HG02884 (cell line): Measurements from ENCODE around the gene SLC7A14.
A peak's percentile ranks its signal among the peaks of the same experiment; 100 is the strongest.

Experiments used
- ATAC-seq: cut with Tn5 transposase; IDR thresholded peaks from one replicate; pipeline ENCODE4 v1.9.1; 2021; ENCODE audit warnings: mild to moderate bottlenecking, moderate library complexity; ENCODE audit not compliant: unreplicated experiment

SLC7A14 gene

DNA sequence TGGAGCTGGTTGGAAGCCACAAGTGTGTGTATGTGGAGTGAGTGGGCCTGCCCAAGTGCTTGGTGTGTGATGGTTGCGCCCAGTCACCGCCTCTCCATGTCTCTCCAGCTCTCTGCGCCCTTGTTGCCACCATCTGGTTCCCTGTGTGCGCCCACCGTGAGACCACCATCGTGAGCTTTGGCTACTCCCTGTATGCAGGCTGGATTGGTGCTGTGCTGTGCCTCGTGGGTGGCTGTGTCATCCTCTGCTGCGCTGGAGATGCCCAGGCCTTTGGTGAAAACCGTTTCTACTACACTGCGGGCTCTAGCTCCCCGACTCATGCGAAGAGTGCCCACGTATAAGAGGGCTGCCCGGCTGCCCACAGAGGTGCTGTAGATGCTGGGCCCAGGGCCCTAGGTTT, 153.5 kb downstream of the SLC7A14 start:
- ATAC-seq = no peak

DNA sequence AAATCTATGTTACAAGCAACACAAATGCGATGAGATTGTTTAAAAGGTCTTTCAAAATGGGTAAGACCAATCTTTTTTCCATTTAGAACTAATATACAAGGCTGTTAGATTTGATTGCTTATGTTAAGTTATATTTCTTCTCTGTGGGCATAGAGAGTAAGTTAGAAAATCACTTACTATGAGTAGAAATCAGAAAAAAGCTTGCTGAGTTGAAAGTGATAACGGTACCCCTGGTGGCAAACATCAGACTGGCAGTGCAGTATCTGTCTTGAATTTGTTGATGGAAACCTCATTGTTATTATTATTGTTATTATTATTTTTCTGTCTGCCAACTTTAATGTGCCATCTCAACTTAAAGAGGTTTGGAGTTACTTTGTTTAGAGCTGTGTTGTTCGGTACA, 154.8 kb downstream of the SLC7A14 start:
- no peak for ATAC-seq

DNA sequence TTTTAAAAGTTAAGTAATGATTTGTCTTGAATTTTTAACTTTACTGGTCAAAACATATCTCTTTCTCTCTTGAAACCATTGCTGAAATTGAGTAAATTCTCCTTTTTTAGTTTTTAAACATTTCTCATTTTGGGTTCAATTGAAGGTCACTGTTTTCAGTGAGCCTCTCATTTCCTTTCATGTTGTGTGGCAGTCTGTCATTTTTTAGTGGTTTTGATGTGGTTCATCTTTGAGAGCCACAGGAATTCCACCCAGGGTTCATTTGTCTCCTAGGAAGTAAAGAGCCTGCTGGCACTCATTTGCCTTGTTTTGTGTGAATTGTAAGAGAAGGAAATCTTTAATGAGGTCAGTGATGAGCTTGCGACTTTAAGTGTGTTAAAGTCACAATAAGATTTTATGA, 156.8 kb downstream of the SLC7A14 start:
- ATAC-seq = no peak

DNA sequence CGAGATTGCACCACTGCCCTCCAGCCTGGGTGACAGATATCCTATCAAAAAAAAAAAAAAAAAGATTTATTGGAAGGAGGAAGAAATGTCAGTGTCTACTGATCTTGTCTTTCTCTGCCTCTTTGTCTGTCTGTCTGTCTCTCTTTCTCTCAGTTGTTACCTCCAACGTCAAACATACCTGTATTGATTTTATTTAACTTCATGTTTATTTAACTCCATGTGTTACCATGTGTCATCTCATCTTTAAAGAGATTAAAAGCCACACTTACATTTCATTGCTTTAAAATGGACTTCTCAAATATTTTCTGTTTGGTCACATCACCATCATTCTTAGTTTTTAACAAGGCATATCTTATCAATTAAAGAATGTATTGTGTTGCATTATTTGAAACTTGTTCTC, 157.8 kb downstream of the SLC7A14 start:
- ATAC-seq = no peak

DNA sequence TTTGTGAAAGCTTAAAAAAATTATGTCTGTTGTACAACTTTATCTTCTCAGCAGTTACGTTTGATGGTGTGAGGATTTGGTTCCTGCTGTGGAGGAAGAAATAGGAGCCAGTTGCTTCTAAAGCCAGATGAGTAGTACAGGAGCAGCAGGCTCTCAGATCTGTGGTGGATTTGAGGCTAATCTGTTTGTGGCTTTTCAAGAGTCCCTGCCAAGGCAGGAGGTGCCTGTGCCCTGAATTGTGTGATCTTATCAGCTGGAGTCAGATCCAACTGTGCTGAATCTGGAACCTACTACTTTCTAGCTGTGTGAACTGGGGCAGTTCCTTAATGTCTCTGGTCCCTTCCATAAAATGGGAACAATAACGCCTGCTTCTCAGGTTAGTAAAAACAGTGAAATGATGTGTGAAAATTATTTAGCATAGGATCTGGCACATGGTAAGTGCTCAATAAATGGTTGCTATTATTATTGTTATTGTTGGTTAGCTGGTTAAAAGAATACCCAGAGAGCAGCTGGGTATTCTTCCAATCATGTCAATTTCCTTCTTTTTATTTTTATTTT, 159.6 kb downstream of the SLC7A14 start:
- no peak for ATAC-seq

DNA sequence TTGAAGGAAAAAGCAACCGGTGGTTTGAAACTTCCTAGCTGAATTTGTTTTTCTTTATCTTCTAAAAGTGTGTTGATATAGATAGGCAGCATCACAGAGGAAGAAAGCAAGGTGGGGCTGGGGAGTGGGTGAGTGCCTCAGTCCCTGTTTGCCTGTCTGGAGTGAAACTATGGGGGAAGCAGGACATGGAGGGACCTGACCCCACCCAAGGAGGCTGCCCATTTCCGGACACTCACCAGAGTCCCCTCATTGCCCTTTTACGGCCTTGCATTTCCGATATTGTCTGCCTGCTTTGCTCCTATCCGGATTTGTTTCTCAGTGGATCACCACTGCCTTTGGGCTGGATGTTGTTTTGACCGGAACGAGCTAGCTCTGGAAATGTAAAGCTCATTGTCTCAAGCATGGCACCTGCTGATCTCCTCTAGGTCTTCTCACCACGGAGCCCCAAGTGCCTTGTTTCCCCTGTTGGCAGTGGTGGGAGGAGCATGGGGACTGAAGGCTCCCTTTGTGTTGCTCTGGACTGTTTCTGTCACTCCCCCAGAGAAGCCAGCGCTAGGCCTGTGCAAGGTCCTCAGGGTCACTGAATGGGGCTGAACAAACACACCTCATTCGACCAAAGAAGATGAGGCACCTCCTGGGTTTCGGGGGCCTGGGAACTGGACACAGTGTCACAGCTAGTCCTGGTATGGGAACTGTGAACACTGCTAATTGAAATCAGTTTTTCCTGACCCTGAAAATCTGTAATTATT, 160.2 kb downstream of the SLC7A14 start:
- no peak for ATAC-seq

DNA sequence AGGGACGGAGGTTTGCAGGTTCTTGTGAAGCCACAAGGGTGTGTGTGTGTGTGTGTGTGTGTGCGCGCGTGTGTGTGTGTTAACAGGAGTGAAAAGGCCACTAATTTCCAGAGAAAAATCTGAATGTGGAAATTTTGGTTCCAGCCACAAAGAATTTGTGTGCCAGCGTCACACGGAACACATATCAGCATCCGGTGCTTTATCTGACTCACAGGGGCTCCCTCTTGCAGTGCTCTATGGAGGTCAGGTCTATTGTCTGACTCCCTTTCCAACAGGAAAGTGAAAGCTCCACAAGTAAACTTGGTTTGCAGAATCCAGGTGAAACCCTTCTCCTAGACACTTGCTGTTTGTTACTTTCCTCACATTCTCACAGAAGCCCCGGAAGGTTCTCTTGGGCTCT, 161.0 kb downstream of the SLC7A14 start:
- ATAC-seq = no peak

DNA sequence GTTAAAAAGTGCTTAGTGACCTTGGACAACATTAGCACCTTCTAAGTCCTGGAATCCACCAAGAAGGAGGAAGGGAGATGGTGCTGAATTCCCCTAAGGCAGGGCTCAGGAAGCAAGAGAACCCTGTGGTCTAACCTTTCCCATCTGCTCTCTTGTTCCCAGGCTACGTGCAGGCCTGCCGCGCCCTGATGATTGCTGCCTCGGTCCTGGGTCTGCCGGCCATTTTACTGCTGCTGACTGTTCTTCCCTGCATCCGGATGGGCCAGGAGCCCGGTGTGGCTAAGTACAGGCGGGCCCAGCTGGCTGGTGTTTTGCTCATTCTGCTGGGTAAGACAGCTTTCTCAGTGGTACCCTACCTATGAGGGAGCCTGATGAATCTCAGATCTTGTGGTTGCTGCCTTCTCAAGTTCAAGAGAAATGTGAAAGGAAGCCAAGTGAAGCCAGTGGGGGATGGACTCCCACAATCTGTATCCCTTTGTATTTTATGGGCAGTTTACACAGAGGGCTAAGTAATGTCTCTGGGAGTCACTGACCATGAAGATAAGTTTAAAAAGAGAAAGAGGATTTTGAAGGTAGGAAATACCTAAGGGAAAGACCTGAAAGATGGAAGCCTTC, 162.8 kb downstream of the SLC7A14 start:
- no peak for ATAC-seq

DNA sequence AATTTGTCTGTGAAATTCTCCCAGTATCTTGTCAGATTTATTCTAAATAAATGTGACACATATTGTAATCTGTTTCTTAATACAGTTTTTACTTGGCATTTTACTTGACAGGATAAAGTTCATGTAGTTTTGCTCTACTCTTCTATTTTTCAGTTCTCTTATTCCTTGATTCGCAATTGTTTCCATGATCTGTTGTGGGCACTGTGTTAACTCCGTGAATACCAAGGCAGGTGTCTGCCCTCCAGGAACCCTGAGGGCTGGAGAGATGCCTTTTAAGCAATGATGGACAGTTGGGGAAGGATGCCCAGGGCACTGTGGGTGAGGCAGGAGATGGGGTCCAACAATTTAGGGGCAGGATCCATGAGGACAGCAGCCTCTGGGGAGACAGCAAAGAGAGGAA, 164.1 kb downstream of the SLC7A14 start:
- ATAC-seq = no peak

DNA sequence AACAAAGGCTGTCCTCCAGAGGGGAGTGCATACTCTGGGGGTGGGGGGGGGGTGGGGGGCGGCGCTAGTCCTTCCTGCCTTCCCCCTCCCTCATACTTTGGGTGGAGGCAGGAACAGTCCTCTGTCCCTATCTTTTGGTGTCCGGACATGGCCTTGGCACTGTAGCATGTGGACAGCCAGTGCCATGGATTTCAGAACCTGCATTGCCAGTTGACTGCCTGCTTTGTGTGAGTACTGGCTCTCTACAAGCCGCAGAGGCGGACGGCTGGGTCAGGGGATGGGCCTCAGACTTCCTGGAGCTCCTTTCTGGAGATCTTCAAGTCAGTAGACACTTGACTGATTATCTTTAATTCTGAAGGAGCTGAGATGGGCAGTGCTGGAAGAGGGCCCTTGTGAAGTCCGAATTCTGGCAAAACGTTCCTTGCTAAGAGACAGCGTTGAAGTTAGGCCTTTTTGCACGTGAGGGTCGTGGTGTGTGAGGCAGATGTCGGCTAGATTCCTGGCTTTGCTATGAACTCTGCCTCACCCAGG, 164.7 kb downstream of the SLC7A14 start:
- no peak for ATAC-seq

DNA sequence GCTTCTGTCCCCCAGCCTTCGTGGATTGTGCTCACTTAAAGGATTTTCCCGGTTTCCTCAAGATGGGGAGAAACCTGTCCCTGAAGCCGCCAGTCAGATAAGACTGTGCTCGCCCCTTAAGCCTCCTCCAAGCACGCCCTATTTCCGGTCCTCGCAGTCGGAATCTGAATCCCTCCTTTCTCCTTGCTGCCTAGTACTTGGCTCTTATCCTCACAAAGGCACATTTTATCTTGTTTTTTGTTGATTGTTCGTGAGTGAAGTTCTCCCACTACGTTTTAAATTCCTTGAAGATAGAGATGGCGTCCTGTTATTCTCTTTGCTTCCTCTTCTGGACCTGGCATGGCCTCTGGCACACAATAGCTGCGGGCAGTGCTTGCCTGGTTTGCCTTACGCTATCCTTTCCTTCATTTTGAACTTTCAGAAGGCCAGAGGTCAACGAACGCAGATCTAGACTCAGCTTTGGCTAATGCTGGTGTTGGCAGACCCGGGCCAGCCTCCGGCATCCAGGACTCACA, 165.5 kb downstream of the SLC7A14 start:
- no peak for ATAC-seq

DNA sequence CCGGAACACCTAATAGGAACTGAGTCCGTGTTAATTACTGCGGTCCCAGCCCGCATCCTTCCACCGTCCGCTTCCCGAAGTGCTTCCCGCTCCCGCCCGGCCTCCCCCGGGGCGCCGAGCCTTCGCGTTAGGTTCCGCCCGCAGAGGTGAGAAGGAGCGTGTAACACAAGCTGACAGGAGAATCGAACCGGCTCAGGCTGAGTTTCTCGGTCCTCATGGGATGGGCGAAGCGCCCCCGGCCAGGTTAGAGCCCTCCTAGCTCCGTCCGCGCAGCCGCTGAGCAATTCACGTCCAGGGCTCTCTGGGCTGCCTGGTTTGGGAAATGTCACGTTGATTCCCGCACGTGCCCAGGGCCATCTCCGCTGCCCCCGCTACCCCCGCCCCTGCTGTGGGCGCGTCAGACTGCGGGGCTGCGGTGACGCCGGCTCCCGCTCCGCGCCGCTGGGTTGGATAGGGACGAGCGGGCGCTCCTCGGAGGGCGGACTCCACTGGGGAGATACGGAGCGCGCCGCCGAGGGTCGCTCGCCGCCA, 166.3 kb downstream of the SLC7A14 start:
- no peak for ATAC-seq

DNA sequence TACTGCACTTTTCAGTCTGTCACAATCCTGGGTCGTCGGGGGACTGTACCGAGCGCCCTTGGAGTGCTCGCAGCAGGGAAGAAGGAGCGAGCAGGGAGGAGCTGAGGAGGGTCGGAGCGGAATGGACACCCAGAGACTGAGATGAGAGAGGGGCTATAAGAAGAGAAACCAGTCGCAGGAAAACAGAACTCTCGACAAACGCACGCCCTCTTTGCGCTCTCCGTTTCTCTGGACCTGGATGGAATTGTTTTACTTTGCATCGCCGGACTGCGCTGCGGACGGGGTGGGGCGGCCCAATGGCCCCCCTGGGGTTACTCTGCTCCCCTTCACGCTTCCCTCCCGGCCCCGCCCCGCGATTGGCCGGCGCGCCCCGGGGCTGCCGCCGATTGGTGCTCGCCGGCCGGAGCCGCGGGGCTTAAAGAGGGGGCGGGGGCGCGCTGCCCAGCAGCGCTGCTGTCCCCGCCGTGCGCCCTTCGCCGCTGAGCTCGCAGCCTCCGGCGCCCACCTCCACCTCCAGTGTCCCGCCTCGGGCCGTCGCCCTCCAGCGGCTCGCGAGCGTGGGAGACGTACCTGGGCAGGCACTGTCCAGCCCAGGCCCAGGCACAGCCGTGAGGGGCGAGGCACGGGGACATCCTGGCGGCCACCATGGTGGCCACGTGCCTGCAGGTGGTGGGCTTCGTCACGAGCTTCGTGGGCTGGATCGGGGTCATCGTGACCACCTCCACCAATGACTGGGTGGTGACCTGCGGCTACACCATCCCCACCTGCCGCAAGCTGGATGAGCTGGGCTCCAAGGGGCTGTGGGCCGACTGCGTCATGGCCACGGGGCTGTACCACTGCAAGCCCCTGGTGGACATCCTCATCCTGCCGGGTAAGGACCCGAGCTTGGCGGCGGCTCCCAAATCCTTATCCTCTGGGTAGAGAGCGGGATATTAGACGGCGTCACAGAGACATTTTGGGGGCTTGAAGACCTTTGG, 167.2 kb downstream of the SLC7A14 start, which contains the start of gene CLDN11:
TSS of gene CLDN11 (plus strand) at position 447 of the 977 bp plus-strand sequence. CDS start at position 646, 199 bp downstream.
- no peak for ATAC-seq

DNA sequence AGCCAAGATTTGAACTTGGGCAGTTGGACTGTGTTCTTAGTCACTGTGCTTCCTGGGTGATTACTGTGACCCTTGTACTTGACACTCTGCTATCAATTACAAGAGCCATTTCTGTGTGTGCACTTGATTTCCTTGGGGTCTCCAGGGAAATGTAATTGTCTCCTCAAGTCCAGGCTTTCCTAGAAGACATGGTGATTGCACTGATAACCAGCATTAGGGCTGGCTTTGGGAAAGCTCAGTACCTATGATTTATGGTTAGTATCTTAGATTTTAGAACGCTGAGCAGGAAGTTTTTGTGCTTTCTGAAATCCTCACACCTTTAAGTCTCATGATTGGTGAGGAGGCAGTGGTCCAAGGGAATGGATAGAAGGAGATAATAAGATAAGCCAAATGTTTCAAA, 168.8 kb downstream of the SLC7A14 start:
- ATAC-seq = no peak

DNA sequence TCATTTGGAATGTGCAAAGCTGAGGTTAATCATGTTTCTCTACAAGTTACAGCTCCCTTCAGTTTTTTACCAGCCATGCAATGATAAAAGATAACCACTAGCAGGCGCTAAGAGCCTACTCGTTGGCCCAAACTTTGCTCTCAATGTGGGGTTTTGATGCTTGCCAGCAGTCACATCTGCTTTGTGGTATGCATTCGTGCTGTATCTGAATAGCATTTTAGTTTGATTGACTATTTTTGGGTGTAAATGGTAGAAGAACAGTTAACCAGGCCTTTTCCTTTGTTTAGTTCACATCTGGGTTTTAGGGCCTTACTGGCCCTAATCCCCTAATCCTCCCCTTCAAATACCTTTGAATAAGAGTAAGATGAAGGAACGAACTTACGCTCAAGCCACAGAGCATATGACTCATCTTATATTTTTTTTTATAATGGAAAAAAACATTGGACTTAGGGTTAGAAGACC, 171.6 kb downstream of the SLC7A14 start:
- peak; percentile 54 for ATAC-seq

DNA sequence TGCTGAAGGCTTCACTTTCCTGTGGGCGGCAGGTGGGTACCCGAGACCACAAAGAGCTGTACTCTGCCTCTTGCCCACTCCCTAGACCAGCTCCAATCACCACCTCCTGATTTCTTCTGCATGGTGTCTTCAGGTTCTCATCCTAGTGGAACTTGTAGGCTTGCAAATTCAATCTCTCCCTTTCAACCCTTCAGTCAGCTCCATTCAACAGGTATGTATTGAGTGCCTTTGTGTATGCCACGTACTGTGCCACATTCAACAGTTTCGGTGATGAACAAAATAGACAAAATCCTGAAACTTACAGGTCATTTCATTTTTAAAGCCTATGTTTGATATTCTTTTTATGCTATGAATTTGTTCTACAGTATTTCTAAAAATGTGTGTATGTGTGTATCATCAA, 172.6 kb downstream of the SLC7A14 start:
- ATAC-seq = no peak

DNA sequence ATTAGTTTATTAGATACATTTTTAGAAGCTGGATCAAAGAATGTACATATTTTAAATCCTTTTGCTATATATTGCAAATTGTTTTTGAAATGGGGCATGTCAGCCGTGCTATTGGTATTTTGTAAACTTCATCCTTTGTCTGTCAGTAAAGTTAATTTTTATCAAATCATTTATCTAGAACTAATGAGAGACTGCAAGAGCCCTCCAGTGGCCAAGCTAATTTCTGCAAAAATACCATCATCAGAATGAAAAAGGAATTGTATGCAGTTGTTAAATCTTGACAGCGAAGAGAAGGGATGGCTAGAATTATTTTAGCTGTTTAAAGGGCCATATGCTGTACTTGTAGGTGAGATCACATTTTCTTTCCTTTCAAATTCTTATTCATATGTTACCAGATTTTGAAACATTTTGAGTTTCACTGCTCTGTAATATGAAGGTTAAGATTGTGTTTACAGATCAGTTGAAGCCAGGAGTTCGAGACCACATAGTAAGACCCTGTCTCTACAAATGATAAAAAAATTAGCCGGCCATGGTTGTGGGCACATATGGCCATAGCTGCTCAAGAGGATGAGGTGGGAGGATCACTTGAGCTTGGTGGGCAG, 175.3 kb downstream of the SLC7A14 start:
- ATAC-seq = no peak
